ENCODE results near the gene DHRS2.

The DHRS2 gene

DNA sequence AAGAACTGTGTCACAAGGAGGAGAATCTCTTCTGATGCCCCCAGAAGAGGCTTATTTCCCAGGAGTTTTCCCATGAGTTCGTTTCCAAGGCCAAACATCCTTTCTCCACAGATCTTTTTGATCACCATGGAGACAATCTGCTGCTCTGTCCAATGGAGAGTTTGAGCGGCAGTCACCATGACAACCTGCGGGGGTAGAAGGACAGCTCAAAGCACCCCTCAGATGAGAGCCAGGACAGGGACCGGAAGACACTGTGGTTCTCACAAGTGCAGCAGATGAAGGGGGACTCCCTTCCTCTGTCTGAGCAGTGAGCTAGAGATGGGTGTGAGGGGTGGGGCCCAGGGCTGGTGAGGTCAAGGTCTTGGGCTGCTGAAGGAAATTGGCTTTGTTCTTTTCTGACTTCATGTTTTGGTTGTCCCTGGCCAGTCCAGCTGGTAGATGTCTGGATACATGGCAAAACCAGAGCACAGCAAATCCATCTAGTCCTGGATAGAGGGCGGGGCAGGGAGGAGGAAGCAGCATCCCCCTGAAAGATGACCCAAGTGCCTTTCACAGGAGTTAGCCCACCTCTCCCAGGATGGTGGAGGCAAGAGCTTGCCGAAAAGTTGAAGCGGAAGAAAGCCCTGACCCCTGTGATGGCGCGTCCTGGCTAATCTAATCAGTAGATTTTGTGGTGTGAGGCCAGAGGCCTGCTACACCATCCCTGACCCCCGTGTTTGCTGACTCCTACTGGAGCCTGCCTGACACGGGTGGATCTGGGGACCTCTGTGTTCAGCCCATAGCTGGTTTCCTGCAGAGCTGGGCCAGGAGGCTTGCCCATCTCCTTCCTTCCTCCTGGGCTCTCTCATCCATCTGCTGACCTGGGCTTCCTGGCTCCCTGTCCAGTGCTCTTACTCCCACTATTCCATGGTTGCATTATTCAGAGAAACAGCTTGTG lies 24.4 kb downstream of the DHRS2 start:
- DNase-seq (ENCODE audit: low read depth), result no peak
- no peak overlapping the region for H3K4me3 ChIP-seq (ENCODE audit: low read depth, low read length)
- TF ChIP-seq, protein P1, sequence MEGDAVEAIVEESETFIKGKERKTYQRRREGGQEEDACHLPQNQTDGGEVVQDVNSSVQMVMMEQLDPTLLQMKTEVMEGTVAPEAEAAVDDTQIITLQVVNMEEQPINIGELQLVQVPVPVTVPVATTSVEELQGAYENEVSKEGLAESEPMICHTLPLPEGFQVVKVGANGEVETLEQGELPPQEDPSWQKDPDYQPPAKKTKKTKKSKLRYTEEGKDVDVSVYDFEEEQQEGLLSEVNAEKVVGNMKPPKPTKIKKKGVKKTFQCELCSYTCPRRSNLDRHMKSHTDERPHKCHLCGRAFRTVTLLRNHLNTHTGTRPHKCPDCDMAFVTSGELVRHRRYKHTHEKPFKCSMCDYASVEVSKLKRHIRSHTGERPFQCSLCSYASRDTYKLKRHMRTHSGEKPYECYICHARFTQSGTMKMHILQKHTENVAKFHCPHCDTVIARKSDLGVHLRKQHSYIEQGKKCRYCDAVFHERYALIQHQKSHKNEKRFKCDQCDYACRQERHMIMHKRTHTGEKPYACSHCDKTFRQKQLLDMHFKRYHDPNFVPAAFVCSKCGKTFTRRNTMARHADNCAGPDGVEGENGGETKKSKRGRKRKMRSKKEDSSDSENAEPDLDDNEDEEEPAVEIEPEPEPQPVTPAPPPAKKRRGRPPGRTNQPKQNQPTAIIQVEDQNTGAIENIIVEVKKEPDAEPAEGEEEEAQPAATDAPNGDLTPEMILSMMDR (IDR thresholded peaks at IDR 0.05; ENCODE audit: low read depth, low read length, missing control alignments), result no peak

DNA sequence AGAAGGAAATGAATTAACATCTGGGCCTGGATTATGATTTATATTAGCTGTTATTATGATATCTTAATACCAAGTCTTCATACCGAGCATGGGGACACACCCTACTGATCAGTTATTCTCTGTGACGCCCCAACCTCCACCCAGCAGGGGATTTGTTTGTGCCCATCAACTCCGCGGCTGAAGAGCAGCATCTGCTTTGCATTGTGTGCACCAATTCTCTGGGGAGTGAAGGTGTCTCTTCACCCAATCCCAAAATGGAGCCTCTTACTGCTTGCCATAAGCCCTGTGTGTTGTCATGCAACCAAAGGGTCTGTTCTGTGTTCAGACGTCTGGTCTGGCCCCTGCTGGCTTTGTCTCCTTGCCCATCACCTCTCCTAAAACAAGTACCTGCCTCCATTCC lies 25.4 kb downstream of the DHRS2 start:
- H3K4me3 ChIP-seq (ENCODE audit: low read depth, low read length), result no peak overlapping the region
- TF ChIP-seq, protein P1 (IDR thresholded peaks at IDR 0.05; ENCODE audit: low read depth, low read length, missing control alignments), result no peak
- no peak for DNase-seq (ENCODE audit: low read depth)

DNA sequence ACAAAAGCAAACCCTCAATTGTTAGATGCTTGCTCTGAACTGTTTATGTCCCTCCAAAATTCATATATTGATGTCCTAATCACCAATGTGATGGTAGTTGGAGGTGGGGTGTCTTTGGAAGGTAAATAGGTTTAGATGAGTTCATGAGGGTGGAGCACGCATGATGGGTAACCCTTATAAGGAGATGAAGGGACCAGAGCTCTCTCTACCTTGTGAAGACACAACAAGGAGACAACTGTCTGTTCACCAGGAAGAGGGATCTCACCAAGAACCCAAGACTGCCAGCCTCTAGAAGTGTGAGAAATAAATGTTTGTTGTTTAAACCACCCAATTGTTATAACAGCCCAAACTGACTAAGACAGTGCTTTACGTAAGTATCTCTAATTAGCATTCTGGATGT lies 27.0 kb downstream of the DHRS2 start:
- TF ChIP-seq, protein P1 (IDR thresholded peaks at IDR 0.05; ENCODE audit: low read depth, low read length, missing control alignments), result no peak
- no peak for DNase-seq (ENCODE audit: low read depth)
- no peak overlapping the region for H3K4me3 ChIP-seq (ENCODE audit: low read depth, low read length)

DNA sequence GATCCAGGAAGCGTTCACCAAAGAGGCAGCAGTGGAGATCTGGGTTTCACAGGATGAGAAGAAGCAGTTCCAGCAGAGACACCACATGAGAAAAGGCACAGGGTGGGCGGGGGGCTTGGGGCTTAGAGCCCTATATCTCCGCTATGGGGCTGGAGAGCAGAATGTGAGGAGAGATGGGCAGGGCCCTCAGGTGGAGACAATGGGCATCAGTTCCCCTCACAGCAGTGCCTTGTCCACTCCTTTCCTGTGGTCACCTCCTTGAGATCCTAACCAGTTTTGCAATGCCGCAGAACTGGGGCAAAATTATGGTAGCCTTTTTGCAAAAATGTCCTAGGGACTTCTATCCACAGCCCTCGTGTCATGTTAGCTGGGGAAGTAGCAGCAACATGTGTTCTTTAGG lies 27.5 kb downstream of the DHRS2 start:
- DNase-seq (ENCODE audit: low read depth), result no peak
- H3K4me3 ChIP-seq (ENCODE audit: low read depth, low read length), result no peak overlapping the region
- TF ChIP-seq, protein P1 (IDR thresholded peaks at IDR 0.05; ENCODE audit: low read depth, low read length, missing control alignments), result no peak

DNA sequence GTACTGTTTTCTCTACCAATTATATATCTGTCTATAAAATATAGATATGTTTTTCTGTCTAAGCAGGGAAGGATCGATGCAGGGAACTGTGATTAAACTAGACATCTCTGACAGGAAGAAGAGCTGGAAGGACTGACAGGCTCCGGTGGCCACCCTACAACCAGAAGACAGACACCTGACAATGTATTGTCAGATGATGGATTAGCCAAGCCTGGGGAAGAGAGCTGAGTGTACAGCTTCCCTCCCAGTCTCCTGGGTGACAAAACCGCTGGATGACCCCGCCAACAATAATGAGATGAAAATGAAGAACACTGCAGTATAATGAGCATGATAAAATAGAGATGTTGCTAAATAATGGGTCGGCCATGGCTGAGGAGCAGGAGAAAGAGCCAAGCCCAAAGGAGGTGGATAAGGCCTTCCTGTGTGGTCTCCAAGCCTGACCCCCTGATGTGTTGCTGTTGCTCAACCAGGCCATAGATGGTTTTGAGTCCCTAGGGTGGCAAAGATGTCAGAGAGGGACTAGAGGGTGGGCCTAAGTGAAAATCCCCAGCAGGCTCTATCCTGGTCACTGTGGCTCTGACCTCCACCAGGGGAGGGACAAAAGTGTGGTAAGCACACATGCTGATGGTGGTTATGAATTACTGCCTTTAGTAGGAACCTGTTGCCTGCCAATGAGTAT lies 28.2 kb downstream of the DHRS2 start:
- TF ChIP-seq, protein P1 (IDR thresholded peaks at IDR 0.05; ENCODE audit: low read depth, low read length, missing control alignments), result no peak
- no peak for DNase-seq (ENCODE audit: low read depth)
- no peak overlapping the region for H3K4me3 ChIP-seq (ENCODE audit: low read depth, low read length)

DNA sequence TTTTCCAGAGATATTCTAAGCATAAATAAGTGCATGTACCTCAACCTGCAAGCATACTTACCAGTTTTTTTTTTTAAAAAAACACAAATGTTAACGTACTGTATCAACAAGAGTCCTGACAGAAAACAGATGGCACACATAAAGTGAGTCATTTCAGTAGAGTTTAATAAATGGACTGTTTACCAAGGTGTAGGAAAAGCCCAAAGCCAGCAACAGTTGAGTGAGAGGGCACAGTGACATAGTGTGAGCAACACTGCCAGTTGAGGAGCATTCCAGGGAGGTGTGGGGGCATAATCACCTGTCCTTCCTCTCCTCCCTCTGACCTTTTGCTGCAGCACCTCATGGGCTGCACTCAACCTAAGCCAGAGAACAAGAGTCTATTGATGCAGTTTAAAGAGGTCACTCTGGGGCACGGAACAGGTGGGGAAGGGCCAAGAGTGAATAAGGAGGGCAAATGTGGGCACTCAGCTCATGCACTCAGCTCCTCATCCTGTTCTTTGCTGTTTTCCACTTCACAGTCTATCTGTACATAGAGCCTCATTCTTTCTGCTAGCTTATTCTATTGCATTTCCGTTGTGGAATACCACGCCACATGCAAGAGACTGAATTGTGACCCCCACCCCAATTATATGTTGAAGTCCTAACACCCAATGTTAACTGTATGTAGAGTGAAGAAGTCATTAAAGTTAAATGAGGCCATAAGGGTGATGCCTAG lies 29.3 kb downstream of the DHRS2 start:
- TF ChIP-seq, protein P1 (IDR thresholded peaks at IDR 0.05; ENCODE audit: low read depth, low read length, missing control alignments), result no peak
- DNase-seq (ENCODE audit: low read depth), result no peak
- no peak overlapping the region for H3K4me3 ChIP-seq (ENCODE audit: low read depth, low read length)

All from GM12864 (cell line).